GM18858 (cell line): ENCODE measurements around the gene HCN4.
"Not testable (repeated sequence)": the region's sequence is repeated elsewhere in the genome, so short reads cannot be mapped to it uniquely, and the experiment has no call there.

Experiments used
- ATAC-seq: cut with Tn5 transposase; IDR thresholded peaks from one replicate; pipeline ENCODE4 v1.9.1; 2021; ENCODE audit not compliant: unreplicated experiment

The HCN4 gene

DNA sequence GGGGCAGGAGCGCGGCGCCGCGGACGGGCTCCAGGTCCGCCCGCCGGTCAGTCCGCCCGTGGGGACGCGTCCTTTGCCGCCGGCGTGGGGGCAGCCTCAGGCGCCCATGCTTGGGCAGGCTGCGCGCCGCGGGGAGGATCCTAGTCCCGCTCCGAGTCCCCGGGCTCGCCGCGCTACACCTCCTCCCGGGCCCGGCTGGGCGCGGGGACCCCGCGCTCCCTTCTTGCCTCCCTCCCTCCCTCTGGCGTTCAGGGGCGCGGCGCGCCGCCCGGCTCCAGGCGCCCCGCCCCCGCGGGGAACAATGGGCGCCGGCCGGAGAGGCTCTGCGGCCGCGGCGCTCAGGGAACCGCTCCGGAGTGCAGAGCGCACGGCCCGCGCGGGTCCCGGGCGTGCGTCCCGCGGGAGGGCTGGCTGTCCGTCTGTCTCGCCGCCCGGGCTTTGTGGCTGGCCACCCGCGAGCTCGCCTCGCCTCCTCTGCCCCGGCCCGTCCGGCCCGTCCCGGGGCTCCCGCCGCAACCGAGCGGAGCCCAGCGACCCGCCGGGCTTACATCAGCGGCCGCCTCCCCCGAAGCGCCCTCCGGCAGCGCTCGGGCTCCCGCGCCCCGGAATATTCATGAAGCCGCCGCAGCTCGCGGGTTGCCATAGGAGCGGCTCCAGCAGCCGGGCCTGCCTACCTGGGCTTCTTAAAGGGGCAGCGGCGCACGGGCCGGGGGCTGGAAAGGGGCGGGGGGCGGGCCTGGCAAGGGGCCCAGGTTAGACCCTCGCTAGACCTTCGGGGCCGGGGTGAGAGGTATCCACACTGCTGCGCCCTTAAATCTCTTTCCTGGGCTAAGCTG lies at the start of gene HCN4:
Gene HCN4 (minus strand): TSS at position 658 of the 836 bp plus-strand sequence. CDS start 688 bp downstream, outside the sequence.
- ATAC-seq = no peak

DNA sequence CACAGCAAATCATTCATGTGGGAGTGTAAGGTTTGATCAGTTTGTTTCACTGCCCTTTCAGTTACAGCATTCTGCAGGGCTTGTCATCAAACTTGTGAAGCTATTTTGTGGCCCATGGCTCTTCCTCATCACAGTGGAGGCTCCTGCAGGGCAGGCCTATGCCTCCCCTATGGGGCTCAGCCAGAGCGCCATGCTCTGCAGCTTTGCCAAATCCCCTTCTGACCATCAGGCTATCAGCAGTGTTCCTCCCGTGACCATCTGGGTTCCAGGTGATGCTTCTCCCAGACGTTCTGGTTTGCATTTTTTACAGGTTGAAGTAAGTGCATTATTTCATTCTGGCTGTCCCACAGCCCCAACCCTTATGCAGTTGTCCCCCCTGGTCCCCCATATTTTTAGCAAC lies 46.1 kb upstream of the HCN4 start:
- no peak for ATAC-seq

DNA sequence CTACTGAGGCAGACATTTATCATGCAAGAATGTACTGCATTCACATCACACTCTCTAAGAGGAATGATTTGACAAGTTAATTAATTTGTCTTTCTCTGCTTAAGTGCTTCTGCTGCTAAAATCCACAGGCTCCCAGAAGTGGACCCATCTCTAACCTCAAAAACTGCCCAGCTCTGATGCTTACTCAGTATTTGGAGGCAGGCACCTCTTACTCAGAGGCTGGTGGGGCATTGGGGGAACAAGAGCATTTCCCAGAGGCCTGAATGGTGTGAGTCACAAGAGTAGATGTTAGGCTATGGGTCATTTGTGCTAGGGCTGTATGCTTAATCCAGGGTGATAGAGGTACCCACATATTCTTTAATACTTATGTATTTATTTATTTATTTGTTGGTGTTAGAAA lies 34.4 kb upstream of the HCN4 start:
- no peak for ATAC-seq

DNA sequence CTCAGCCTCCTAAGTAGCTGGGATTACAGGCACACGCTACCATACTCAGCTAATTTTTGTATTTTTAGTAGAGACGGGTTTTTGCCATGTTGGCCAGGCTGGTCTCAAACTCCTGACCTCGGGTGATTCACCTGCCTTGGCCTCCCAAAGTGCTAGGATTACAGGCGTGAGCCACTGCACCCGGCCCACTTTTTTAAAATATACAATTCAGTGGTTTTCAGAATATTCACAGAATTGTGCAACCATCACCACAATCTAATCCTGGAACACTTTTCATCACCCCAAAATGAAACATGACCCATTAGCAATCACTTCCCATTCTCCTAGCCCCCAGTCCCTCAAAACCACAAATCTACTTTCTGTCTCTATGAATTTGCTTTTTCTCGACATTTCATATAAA lies 31.5 kb upstream of the HCN4 start:
- not testable (repeated sequence) for ATAC-seq

DNA sequence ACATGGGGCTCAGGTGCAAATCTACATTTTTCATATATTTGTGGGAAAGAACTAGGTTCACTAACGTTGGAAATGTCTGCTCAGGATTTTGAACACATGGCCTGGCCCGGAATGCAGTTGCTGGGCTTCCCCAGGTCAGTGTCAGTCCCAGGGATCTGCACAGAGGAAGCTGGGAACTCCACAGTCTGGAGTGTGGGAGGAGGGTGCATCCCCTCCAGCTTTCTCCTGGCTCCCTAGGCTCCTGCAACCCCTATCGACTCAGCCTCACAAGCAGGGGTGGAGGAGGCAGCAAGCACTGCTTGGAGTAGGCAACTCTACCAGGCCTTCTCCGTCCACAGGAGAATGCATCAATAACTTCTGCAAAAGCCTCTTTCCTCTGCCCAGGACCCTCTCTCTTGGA lies 30.1 kb upstream of the HCN4 start:
- no peak for ATAC-seq

DNA sequence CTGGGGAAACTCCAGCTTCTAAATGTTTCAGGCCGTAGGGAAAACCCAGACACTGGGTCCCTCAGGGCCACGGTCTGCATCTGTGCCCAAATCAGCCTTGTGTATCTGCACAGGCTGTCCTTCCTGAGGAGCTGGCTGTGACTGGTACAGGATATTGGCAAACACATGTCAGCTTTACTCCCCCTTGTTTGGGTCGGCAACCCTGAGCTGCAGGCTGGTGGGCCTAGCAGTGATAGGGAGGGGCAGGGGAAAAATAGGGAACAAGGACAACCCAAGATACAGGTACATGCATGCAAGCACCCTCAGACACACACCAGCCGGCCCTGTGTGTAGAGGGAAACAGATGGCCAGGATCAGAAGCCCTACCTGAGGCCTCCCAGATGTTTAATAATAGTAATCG lies 28.7 kb upstream of the HCN4 start:
- no peak for ATAC-seq

DNA sequence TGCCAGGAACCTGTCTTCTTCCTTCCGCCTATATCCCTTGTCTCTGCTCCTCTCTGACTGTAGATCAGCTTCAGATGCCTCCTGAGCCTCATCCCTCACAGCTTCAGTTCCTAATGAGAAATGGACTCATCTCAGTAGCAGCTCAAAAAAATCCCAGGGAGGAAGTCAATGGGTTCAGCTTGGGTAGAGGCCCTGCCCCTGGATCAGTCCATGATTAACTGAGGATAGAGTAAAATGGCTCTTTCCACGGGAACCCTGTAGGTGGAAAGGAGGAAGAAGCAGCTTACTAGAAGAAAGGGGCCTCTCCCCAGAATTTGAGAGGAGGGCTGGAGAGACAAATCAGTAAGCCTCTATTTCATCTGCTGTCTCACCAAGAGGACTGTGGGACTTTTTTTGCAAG lies 26.9 kb upstream of the HCN4 start:
- ATAC-seq = no peak

DNA sequence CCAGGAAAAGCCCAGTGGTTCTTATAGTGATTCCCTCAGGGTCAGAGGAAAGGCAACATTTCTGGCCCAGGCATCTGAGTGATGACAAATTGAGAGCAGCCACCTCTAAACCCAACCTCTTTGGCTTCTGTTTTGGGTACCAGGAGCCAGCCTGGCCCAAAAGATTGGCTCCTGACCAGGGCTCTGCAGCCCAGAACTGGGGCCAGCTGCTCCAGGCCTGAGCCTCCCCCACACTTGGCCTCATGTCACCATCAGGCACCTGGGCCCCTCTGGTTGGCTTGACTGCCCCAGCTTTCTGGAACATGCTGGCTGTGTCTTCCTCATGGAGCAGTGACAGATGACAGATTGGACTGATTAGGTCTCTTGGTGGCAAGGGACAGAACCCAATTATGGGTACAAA lies 26.0 kb upstream of the HCN4 start:
- no peak for ATAC-seq

DNA sequence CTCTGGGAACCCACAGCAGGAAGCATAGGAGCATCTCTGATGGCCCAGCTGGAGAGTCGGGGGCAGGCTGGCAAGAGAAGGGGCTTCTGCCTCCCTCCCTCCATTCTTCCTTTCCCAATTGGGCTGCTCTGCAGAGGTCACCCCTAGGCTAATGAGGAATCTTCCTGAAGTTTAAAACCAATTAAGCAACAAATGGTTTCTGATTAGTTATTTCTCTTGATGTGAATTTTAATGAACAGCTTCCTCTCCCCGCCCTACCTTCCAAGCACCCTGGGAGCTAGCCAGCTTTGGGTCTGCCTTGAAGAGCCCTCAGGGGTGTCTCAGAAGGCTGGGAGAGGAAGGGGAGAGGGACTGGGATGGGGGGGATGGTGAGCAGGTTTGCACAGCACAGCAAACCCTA lies 24.6 kb upstream of the HCN4 start:
- ATAC-seq = no peak

DNA sequence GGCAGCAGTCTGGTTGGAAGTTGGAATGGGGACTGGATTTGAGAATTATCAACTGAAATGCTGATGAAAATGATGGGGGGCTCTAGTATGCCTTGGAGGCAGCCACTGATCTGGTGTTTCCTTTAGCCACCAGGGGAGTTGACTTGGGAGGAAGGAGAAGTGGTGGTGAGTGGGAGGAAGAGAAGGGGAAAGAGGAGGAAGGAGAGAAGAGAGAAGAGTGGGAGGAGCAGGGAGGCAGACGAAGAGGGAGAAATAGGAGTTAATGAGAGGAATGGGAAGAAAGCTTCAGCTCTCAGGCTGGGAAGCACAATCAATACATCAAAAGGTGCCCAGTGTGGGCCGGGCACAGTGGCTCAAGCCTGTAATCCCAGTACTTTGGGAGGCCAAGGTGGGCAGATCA lies 23.3 kb upstream of the HCN4 start:
- ATAC-seq = no peak

DNA sequence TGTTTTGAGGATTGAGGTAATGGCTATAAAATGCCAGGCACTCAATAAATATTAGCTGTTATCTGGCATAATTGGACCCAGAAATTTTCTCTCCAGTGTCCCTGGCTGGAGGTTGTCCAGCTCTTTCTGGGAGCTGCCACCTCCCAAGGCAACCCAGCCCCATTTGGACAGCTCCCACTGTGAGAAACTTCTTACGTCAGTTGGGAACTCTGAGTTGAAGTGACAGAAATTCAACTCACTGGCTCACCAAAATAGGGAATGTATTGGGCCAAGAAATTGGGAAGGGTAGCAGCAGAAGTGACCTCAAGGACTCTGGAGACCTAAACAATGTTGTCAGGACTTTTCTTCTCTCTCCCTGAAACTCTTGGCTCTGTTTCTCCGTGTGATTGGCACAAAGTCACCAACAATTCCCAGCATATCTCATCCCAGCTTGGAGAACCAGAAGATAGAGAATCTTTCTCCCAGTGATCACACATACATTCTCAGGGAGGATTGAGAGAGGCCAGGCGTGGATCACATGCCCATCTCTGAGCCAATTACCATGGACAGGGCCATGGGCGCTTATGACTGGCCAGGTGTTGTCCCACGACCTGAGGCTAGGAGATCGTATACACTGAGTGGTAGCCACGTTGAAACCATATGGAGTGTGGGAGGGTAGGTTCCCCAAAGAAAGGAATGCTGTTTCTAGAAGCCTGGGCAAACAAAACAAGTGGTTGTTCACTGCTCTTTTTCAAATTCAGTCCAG lies 22.5 kb upstream of the HCN4 start:
- ATAC-seq = no peak

DNA sequence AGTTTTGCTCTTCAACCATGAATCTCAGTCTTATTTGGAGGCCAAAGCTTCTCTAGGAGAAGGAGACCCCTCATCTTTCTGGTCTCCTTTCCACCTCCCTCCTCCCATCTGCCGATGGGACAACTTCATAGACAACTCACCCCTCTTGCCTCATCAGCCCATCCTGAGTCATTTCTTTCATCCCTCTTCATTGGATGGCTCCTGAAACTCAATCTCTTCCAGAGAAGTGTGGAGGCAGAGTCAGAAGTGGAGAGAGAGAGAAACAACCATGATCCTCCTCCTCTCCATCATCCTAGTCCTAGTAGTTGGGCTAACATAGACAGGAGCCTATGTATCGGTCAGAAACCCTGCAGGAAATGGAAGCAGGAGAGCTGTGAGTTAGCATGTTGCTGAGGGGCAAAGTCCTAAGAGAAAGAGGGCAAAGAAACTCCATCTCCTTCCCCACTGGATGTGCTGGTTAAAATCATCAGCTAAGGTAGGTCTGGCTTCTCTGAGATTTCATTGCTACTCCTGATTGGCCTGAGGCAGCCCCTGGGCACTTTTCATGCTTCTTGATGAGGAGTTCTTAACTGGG lies 21.3 kb upstream of the HCN4 start:
- no peak for ATAC-seq

DNA sequence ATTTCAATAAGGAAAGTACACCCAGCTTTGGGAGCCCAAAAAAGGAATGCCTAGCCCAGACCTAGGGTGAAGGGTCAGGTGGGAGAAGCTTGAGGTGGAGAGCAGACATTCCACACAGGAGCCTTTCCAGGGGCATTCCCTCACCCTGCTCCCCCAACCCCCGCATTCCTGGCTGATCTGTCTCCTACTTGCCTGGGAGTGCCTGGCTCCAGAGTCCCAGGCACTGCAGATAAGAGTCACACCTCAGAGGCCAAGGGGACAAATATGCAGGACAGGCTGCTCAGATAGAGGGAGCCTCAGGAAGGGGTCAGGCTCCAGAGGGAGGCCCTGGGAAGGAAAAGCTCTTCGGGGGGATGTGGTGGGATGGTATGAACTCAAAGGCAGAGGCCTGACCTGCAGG lies 20.8 kb upstream of the HCN4 start:
- ATAC-seq = no peak

DNA sequence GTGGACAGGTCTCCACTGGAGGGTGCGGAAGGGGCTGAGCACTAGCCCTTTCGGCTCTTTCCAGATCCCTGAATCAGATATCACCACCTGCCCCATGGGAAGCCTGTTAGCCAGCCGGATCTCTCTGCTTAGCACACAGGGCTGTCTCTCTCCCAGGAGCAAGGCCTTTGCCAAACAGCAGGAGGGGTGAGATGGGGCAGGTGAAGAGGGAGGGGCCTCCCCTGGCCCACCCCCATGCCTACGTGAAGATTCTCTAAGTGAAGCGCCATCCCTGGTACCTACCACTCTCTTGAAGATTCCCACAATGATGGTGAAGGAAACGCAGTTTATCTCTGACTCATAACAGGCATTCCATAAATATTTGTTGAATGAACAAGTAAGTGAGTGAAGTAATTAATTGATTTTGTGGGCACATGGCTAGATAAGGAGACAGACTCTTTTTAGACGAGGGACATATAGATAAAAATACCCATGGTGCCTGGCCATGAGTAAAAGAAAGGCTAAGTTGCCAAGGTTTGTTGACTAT lies 19.6 kb upstream of the HCN4 start:
- ATAC-seq = no peak

DNA sequence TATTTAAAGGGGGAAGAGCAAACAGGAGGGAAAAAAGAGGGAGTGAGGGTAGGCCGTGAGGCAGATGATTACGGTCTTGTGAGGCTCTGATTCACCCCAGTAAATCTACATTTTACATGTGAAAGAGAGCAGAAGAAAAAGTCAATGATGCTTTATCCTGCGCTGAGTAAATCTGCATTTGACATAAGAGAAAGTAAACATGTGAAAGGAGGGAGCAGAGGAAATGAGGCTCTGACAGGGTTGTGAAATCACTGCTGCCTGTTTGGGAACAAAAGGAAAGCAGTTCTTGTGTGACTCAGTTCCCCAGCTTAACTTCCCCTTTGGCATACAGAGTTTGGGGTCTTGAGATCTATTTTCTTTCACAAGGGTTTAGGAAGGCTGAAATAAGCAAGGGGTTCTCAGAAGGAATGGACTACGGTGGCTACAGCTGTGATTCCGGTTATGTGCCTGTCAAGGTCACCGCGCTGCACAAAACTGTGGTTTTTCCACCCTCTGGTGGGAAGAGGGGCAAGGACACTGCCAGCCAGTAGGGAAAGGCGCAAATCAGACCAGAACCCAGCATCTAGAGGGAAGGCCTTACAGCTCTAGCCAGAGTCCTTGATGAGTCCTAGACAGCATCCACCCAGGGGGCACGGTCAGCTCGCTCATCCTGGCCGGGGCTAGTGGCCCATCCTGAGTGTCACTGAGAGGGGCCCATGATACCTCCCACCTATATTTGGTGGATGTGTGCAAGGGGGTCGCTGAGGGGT lies 18.9 kb upstream of the HCN4 start:
- ATAC-seq = no peak

DNA sequence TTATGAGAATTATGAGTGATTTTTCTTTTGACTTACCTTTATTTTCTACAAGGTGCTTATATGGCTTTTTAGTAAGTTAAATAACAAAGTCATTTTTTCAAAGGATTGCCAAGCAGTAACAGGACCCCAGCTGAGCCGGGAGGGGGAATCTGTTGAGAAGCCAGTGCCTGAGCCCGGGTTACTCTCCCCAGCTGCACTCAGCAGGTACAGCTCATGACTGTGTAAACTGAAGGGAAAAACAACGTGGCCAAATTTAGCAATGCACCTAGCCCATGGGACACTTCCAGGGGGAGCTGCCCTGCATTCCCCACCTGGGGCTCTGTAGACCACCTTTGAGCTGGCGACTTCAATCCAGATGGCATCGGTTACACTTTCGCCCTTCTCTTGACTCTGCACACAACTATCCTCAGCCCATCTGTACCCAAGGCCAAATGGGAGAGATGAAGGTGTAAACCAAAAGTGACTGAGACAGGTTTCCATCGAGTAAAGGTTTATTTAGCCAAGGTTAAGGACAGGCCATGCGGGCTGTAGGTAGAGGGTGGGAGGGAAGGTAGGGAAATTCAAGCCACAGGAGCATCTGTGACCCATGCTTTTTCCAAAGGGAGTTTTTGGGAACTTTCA lies 18.2 kb upstream of the HCN4 start:
- no peak for ATAC-seq

DNA sequence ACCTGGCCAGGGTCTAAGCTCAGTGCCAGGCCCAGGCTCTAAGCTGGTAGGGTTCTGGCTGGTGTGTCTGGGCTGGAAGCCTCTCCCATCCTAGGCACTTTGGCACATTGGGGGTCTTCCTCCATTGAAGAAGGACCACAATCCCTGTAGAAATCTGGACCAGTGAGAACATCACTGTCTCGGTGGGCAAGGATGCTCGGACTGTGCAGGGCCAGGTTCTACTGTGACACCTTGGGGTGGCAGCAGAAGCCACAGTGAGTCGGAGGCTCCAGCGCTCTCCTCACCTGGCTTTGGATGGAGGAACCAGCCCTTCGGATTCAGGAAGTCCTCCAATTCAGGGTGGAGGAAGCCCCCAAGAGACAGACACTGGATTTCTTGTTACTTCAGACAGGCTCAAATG lies 17.5 kb upstream of the HCN4 start:
- no peak for ATAC-seq

DNA sequence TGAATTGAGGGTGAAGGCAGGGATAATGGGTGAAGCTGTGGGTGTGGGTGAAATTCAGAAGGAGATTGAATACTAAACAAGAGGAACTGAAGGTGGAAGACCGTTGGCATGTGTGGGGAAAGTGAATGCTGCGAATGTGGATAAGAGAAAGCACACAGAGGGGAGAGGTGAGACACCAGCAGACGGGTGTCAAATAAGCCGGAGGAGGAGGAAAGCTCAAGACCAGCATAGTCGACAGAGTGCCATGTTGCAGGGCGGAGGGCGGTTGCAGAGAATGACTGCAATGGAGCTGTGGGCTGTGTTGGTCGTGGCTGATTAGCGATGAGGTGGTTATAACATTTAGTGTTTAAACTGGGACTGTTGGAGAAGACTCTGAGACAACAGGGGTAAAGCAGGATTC lies 16.4 kb upstream of the HCN4 start:
- ATAC-seq = no peak

DNA sequence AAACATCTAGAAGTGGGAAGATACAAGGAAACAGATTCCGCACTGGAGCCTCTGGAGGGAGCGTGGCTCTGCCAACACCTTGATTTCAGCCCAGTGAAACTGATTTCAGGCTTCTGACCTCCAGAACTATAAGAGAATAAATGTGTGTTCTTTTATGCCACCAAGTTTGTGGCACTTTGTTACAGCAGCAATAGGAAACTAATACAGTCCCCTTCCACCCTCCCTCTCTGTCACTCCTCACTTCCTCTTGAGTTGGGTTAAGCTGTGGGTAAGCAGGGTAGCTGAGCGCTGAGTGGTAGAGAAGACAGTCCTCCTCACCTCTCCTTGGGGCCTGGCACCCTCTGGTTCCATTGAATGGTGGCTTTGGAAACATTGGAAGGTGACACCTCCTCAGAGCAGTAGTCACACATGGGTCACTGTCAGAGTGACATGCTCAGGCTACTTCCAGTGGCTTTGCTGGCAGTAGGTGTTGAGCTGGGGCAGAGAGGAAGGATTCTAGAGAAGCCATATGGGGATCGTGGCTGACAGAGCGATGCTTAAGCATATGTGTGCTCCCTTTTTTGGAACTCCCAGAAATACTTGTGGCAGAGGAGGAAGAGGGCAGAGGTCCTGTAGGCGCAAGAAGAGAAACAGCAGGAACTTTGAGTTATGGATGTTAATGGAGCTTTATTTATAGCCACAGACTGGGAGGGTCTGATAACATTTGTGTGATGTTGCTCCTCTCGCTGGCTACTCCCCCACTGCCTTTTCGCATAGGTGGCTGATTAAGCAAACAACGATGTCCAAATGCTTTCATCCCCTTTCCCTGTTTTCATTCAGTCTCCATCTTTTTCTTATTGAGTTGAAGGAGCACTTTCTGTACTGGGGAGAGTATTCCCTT lies 14.8 kb upstream of the HCN4 start:
- no peak for ATAC-seq

DNA sequence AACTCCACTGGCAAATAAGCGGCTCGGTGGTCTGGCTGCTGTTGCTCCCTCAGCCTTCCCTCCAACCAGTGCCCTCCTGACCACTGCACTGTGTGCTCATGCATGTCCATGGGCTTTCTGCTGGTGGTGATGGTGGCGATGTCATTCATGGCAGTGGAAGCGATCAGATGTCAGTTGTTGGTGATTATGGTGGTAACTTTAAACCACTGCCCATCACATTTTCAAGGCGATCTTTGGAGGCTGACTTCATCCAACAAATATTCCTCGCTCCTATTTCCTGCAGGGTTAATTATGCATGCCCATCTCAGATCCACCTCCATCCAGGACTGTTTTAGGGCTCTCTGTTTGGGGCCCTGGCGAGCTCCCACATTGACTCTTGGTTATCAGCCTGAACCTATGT lies 13.4 kb upstream of the HCN4 start:
- ATAC-seq = no peak
